GM12875 (cell line): ENCODE measurements around the gene STXBP1.

Experiments used
- H3K4me3 ChIP-seq: one replicate; pipeline ENCODE4 v1.5.1; 2011; ENCODE audit warnings: low read depth, low read length, control low read depth
- TF ChIP-seq, protein P1 (sequence below): IDR thresholded peaks from 2 replicates; pipeline ENCODE4 v1.5.1; 2011; ENCODE audit warnings: low read depth, mild to moderate bottlenecking, control low read depth, inconsistent platforms, low read length, moderate library complexity, borderline replicate concordance; ENCODE audit not compliant: insufficient read depth

Gene STXBP1

DNA sequence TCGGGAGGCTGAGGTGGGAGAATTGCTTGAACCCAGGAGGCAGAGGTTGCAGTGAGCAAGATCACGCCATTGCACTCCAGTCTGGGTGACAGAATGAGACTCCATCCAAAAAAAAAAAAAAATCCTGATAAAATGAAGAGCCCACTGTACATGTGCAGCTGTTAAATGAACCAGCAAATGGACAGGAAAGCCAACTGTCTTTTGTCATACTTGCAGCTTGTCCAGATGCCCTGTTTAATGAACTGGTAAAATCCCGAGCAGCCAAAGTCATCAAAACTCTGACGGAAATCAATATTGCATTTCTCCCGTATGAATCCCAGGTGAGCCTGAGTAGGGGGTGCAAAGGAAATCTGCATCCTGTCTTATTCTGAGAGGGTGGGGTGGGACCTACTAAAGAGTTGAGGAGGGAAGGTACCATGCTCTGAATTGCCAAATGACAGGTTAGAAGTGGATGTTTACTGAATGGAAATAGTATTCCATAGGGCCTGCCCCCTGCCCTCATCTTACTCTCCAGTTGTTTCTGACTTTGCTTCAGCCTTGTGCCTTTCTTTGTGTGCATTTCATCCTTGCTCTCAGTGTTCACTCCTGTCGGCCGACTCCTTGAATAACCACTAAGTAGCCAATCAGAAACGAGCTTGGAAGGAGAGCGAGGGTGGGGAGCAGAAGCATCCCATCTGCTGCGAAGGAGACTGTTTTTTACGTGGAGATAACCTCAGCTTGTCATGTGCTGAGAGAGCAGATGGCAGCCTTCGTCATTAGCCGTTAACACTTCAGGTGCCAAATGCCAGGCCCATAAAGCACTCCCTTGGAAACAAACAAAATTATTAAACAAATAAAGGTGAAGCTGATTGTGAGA is 49.0 kb downstream of the STXBP1 start:
- TF ChIP-seq, protein P1, sequence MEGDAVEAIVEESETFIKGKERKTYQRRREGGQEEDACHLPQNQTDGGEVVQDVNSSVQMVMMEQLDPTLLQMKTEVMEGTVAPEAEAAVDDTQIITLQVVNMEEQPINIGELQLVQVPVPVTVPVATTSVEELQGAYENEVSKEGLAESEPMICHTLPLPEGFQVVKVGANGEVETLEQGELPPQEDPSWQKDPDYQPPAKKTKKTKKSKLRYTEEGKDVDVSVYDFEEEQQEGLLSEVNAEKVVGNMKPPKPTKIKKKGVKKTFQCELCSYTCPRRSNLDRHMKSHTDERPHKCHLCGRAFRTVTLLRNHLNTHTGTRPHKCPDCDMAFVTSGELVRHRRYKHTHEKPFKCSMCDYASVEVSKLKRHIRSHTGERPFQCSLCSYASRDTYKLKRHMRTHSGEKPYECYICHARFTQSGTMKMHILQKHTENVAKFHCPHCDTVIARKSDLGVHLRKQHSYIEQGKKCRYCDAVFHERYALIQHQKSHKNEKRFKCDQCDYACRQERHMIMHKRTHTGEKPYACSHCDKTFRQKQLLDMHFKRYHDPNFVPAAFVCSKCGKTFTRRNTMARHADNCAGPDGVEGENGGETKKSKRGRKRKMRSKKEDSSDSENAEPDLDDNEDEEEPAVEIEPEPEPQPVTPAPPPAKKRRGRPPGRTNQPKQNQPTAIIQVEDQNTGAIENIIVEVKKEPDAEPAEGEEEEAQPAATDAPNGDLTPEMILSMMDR, result no peak
- no peak overlapping the region for H3K4me3 ChIP-seq

DNA sequence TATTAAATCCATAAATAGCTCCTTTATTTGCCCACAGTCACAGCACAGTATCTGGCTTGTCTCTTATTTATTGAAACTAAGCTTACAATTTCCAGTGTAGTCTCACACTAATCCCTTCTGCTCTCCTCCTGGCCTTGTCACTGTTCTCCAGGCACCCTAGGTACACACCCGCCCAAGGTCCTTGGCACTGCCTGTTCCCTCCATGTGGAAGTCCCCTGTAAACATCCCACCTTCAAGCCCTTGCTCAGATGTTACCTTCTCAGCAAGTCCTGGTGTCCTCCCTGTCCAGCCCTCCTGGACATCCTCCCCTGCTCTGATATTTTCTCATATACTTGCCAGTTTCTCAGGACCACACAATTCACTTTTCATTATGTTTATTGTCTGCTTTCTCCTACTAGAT is 50.5 kb downstream of the STXBP1 start:
- TF ChIP-seq, protein P1, result no peak
- H3K4me3 ChIP-seq, result no peak overlapping the region

DNA sequence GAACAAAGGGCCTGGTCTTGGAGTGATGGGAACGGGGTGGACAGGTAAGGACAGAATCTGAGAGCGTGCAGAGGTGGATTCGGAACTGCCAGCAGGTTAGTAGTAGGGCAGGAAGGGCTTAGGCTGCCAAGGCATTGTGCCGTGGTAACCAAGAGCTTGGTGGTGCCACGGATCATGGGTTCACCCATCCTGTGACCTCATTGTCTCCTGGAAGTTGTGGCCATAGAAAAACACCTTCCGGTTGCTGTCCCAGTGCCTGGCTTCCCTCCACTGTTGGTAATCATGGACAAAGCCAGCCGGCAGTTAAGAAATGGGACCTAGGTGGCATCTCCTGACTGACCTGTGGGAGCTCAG is 52.2 kb downstream of the STXBP1 start:
- no peak overlapping the region for H3K4me3 ChIP-seq
- TF ChIP-seq, protein P1, result no peak

DNA sequence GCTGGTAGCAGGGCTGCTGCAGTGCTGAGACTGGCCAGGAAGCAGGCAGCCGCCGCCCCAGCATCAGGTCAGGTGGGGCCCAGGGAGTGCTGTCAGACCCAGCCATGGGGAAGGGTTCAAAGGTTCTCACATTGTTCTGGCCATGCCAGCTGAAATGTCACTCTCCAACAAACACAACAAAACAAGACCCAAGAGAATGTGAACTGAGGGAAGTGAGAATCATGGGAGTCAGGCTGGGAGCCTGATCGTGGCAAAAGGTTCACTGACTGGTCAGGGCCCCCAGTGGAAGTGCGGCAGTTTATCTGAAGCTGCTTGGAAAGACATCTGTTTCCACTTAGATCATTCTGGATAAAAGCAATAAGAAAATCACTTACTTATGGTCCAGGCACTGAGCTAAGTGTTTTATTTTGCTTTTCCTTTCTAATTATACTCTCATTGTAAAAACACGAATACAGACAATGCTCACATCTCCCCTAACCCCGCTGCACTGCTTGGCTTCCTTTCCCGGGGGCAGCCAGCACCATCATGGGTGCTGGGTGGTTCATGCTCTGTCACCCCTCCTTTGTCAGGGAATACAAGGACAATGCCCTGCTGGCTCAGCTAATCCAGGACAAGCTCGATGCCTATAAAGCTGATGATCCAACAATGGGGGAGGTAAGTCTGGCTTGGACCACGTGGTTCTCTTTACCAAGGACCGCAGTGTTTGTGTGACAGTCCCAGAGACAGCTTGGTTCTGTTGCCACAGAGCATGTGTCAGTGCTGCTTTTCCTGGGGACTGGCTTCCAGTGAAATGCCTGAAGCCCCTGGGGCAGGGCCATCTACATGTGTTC is 52.8 kb downstream of the STXBP1 start:
- no peak overlapping the region for H3K4me3 ChIP-seq
- TF ChIP-seq, protein P1, result no peak

DNA sequence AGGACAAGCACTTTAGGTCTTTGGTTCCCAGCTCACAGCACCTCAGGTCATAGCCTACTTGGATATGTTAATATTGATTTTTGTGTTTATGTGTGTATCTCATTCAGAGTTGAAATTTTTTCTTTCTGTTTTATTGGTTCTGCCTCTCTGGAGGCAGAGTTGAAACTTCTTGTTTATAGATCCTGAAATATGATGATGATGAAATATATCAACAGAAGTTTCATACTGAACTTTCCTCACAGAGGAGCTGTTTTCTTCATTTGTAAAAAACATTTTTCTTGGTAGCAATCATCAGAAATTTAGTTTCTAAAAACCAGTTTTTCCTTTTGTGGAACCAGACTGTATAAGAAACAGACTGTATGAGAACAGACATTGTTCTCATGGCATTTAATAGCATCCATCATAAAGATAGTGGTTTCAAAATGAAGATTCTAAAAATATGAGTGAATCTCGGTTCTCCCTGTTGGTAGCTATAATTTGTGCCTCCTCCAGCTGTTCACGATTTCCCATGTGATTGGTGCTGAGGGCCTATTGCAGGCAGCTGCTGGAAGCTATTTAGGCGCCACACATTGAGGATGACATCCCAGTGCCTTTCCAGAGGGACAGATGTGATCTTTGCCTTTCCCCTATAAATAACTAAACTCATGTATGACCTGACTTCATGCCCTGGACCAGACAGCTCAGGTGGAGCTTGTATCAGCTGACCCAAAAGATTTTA is 55.2 kb downstream of the STXBP1 start:
- H3K4me3 ChIP-seq, result no peak overlapping the region
- TF ChIP-seq, protein P1, result no peak

DNA sequence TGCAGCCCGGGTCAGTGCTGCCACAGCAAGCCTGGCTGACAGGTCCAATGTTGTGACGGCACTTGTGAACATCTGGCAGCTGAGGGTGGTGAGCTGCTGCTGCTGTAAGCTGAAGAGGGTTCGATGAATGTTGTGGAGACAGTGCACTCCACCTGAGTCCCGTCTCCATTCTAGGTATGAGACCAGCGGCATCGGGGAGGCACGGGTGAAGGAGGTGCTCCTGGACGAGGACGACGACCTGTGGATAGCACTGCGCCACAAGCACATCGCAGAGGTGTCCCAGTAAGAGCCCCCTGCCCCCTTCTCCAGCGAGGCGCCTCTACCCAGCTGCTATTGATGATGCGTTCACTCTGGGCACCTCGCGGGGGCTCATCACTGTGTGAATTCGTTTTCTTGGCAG is 55.8 kb downstream of the STXBP1 start:
- H3K4me3 ChIP-seq, result no peak overlapping the region
- TF ChIP-seq, protein P1, result no peak

DNA sequence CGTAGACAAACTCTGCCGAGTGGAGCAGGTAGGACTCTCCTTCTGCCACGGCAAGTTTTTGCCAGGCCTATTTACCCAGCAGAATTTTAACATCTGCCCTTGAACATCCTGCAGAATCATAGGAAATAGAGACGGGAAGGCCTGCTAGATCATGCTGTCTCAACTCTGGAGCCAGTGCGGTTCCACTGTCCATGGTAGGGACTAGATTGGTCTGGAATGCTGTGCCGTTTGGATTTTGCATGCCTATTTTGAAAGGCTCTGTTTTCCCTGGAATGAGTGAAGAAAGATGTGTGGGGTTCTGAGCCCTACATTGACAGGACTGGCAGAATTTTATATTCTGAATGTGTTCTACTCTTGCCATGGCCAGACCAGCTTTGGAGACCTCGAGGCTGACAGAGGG is 61.2 kb downstream of the STXBP1 start:
- TF ChIP-seq, protein P1, result no peak
- no peak overlapping the region for H3K4me3 ChIP-seq
